Glomerular visceral epithelial cell (primary cell): ENCODE measurements around the gene DMBT1.
A peak's percentile ranks its signal among the peaks of the same experiment; 100 is the strongest.

Experiments used
- DNase-seq: peaks from one replicate; pipeline ENCODE4 v3.0.0-alpha.2; 2016; ENCODE audit errors: extremely low spot score

DMBT1 gene

GRCh38 chr10:122560279-122560804 is at the start of gene DMBT1:
Gene DMBT1 (plus strand): TSS chr10:122560754. CDS start chr10:122560771, 17 bp downstream.
- DNase-seq = no peak

DNA sequence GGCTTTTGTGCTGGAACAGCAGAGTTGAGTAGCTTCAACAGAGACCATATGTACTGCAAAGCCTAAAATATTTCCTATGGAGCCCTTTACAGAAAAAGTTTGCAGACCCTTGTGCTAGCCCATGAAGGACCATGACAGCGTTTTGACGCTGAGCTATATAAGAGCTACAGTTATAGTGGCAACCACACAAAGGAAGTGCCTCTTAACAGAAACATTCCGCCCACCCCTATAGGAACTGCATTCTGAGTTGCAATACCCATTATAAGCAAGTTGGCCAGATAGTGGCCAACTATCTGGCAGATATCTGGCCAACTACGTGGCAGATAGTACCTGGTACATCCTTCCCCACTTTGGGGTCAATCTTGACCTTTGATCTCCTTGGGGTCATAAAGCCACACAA is 47.5 kb upstream of the DMBT1 start:
- no peak for DNase-seq

- no peak for DNase-seq
Observed at GRCh38 chr10:122514045-122514840, 46.3 kb upstream of the DMBT1 start.

- no peak for DNase-seq
Observed at GRCh38 chr10:122515022-122515424, 45.5 kb upstream of the DMBT1 start.

DNA sequence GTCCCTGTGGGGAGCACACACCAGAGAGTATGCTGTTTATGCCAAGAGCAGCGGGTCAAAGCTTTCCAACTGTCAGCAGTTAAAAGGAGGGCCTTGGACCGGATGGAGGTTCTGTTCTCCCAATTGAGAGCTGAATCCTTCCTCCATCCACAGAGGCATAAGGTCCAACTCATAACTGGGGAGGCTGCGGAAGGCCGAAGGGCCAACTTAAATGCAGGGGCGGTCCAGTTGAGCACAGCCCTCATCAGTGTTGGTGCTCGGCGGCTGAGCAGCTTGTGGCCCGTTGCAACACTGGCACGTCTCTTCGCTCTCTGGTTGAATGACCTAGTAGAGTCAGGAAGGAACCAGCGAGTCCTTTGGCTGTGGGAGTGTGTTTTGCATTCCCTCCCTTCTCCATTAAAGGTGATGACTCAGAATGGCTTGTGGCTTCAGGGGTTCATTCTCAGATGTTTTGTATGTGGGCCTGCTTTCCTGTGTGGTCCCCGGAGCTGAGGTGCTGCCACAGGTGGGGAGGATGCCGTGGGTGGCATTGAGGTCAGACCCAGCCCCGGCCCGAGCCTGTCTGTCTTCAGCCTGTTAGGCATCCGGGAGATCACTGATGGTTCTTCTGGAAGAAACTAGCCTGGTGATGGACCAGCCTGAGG is 44.8 kb upstream of the DMBT1 start:
- DNase-seq = peak; percentile 54

DNA sequence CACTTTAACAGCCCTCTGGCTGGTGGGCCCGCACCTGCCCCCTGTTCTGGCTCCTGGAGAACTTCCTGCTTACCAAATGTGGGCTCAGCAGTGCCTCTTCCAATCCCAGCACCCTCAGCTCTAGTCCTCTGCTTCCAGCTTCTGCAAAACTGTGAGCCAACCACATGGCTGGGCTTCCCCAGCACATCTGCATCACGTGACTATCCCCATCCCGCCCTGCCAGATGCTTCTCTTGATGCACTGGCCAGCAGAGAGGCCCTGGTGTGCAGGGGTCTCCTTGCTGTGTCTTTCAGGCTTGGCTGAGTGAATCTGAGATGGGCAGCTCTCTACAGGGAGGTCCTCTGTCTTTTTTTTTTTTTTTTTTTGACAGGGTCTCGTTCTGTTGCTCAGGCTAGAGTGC is 43.8 kb upstream of the DMBT1 start:
- DNase-seq = no peak

- DNase-seq = no peak
Observed at GRCh38 chr10:122519144-122519543, 41.4 kb upstream of the DMBT1 start.

GRCh38 chr10:122519873-122520272 is 40.7 kb upstream of the DMBT1 start:
- no peak for DNase-seq

DNA sequence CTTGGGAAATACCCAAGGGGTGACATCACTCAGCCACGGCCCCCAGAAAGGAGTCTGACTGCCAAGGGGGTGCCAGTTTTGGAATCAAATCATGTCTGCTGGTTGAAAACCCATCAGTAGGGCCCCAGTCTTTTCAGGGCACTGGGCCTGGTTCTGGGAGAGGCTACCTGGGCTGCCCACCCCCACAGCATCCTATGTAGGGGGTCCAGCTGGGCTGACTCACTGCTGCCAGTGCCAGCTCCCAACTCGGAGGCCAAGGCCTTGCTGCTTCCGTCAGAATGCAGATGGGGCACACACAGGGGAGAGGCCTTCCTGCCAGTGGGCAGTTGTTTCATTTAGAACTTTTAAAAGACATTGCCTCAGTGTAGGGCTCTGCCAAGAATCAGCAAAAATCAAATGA is 39.5 kb upstream of the DMBT1 start:
- peak; percentile 5 for DNase-seq

- no peak for DNase-seq
Observed at GRCh38 chr10:122524811-122525210, 35.7 kb upstream of the DMBT1 start.

DNA sequence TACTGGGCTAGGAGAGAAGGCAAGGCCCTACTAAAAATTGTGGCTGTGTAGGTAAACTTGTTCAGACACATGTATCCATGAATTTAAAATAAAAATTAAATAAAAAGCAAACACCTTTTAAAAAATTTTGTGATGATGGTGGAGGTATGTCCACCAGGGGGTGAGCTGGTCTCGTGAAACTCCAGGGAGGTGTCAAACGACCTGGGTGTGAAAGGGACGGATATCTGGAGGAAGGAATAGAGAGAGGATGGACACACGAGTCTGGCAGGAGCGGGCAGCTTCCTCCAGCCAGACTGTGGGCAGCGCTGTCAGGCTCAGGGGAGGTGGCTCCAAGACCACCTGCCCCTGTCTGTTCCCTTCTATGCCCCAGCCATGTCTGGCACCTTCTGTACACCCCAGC is 34.8 kb upstream of the DMBT1 start:
- no peak for DNase-seq

DNA sequence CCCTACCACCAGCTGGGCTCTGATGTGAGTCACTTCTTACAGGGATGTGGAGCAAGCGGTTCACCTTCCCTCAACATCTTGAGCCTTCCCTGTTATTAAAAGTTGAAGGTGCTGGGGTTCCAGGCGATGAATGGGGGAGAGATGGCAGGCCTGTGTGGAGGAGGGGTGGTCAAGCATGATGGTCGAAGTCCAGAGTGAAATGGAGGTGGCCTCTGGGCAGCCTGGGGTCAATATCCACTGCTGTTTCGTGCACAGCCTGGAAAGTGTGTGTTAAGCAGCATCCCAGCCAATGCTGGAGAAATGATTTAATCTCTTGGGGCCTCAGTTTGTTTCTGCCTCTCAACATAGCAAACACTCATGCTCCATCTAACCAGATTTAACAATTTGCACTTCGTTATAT is 33.7 kb upstream of the DMBT1 start:
- DNase-seq = no peak

GRCh38 chr10:122530177-122530576 is 30.4 kb upstream of the DMBT1 start:
- no peak for DNase-seq

- DNase-seq = no peak
Observed at GRCh38 chr10:122531261-122531660, 29.3 kb upstream of the DMBT1 start.

DNA sequence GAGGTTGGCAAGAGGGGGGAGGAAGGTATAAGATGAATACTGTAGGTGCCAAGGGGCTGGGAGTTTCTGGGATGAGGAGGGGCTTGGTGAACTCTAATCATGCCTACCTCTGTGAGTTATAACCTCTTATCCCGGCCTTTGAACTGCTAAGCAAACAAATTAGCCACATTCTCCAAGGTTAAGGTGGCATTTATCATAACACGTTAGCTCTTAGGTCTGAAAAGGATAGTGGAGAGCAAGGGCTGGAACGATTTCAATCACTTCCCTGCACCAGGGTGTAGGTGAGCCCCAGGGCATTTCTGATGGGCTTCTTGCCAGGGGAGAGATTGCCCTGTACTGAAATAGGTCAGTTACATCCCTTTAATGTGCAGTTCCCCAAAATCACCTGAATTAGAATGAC is 28.6 kb upstream of the DMBT1 start:
- no peak for DNase-seq

GRCh38 chr10:122532601-122533296 is 27.8 kb upstream of the DMBT1 start:
- no peak for DNase-seq

DNA sequence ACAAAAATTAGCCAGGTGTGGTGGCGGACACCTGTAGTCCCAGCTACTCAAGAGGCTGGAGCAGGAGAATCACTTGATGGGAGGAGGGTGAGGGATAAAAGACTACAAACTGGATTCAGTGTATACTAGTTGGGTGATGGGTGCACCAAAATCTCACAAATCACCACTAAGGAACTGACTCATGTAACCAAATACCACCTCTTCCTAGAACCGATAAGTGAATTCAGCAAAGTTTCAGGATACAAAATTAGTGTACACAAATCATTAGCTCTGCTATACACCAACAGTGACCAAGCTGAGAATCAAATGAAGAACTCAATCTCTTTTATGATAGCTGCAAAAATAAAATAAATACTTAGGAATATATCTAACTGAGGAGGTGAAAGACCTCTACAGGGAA is 23.0 kb upstream of the DMBT1 start:
- DNase-seq = no peak

DNA sequence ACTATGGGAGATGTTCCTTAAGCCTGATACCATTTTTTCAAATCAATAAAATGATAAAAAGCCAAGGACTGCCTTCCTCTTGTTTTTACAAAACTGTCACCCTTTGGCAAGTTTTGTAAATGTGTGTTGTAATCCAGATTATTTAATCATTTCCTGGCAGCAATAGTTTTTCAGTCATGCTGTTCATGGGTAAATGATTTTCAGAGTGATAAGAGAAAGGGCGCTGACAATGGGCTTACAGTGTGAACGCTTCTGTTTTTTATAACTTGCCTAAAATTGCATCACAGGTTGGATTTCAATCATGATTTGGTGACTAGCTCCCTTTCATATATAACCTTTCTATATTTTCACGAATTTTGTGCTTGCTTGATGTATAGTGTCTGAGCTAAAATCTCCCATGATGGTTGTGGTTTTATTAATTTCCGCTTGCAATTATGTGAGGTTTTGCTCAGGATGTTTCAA is 19.0 kb upstream of the DMBT1 start:
- DNase-seq = no peak

- DNase-seq = no peak
Observed at GRCh38 chr10:122543676-122544445, 16.7 kb upstream of the DMBT1 start.

- DNase-seq = no peak
Observed at GRCh38 chr10:122544493-122544892, 16.1 kb upstream of the DMBT1 start.

- DNase-seq = no peak
Observed at GRCh38 chr10:122546242-122546641, 14.3 kb upstream of the DMBT1 start.
